Kidney epithelial cell (primary cell): ENCODE results near the gene CREB3L4. TPM values are rescaled to one million over a fixed set of nuclear protein-coding genes. Genes with fewer than 3 reads are reported as not detected.
"Not testable (repeated sequence)": the region's sequence is repeated elsewhere in the genome, so short reads cannot be mapped to it uniquely, and the experiment has no call there.

Experiments
- DNase-seq: peaks from one replicate; pipeline ENCODE4 v3.0.0-alpha.2; 2010; ENCODE audit warnings: low read depth
- H3K27me3 ChIP-seq: 2 replicates; pipeline ENCODE4 v1.6.0; 2011; ENCODE audit warnings: low read length; ENCODE audit not compliant: control insufficient read depth, insufficient read depth
- H3K36me3 ChIP-seq: 2 replicates; pipeline ENCODE4 v1.5.1; 2011; ENCODE audit warnings: low read length; ENCODE audit not compliant: control insufficient read depth, insufficient read depth
- H3K4me3 ChIP-seq: 2 replicates; pipeline ENCODE4 v1.5.1; 2011; ENCODE audit warnings: low read depth, mild to moderate bottlenecking, control low read depth, low read length
- CTCF ChIP-seq: IDR thresholded peaks from 2 replicates; pipeline ENCODE4 v1.5.1; 2011; ENCODE audit warnings: mild to moderate bottlenecking, moderate library complexity, low read length, control low read depth, inconsistent platforms; ENCODE audit not compliant: insufficient read depth, poor library complexity, severe bottlenecking
- total RNA-seq: library from RNA; depleted of rRNA; stranded (reverse); fragments of >200 nt; gene quantifications from 2 replicates; pipeline ENCODE4 v1.2.3, GENCODE V29; 2015

The CREB3L4 gene
- total RNA-seq, 1 donor from 2014 or later: 14.5 TPM

GRCh38 chr1:153973525-153973924 is 5.8 kb downstream of the CREB3L4 start:
- no peak for TF ChIP-seq CTCF

GRCh38 chr1:153976819-153977249 is 9.1 kb downstream of the CREB3L4 start:
- peak overlapping the region; percentile 93 for H3K4me3 ChIP-seq
- TF ChIP-seq CTCF: no peak
- no peak for DNase-seq
- no peaks in the 10 kb centered on the region for H3K27me3 ChIP-seq
- peaks cover 2% of the 10 kb centered on the region for H3K36me3 ChIP-seq

More at GRCh38 chr1:153973525-153973924, 5.8 kb downstream of the CREB3L4 start:
- DNase-seq: no peak
- Histone ChIP-seq H3K36me3 (no peaks in the 10 kb centered on the region), H3K4me3 (no peak overlapping the region), H3K27me3 (no peaks in the 10 kb centered on the region)

GRCh38 chr1:153977250-153978240 is 9.8 kb downstream of the CREB3L4 start, which contains the start of gene JTB:
Gene JTB, minus strand, starts transcription at chr1:153977674. Its CDS starts 422 bp downstream, at chr1:153977252.
- H3K36me3 ChIP-seq: peaks cover 2% of the 10 kb centered on the region
- no peak for DNase-seq
- H3K27me3 ChIP-seq: no peaks in the 10 kb centered on the region
- TF ChIP-seq CTCF: no peak
- peak within 1 kb of the TSS; percentile 93 for H3K4me3 ChIP-seq

GRCh38 chr1:153978274-153978909 is 10.7 kb downstream of the CREB3L4 start:
- Histone ChIP-seq H3K36me3 (peaks cover 2% of the 10 kb centered on the region), H3K4me3 (peak overlapping the region; percentile 93), H3K27me3 (no peaks in the 10 kb centered on the region)
- no peak for TF ChIP-seq CTCF
- DNase-seq: no peak

GRCh38 chr1:153979091-153979490 is 11.4 kb downstream of the CREB3L4 start:
- not testable (repeated sequence) for DNase-seq, H3K27me3 ChIP-seq, H3K4me3 ChIP-seq, H3K36me3 ChIP-seq

GRCh38 chr1:153981735-153982134 is 14.0 kb downstream of the CREB3L4 start:
- not testable (repeated sequence) for H3K4me3 ChIP-seq, H3K27me3 ChIP-seq, DNase-seq, H3K36me3 ChIP-seq
